T-helper 17 cell (primary cell): ENCODE measurements around the gene TMEM185B. TPM values are rescaled to one million over a fixed set of nuclear protein-coding genes. Genes with fewer than 3 reads are reported as not detected.
"Not testable (repeated sequence)": the region's sequence is repeated elsewhere in the genome, so short reads cannot be mapped to it uniquely, and the experiment has no call there.

Experiments
- ATAC-seq: fragments of 150-1000 bp; cut with Tn5 transposase; 2 replicates; pipeline ENCODE4 v1.10.0; 2021; ENCODE audit warnings: mild to moderate bottlenecking, moderate library complexity
- DNase-seq, 3 donors: peaks; one replicate each; pipeline versions ENCODE4 v3.0.0 to v3.0.0-alpha.2; 2020 to 2021
- H3K9me3 ChIP-seq: one replicate; pipeline ENCODE4 v1.7.0; 2013; ENCODE audit warnings: low read length, mild to moderate bottlenecking; ENCODE audit not compliant: control insufficient read depth, poor library complexity, severe bottlenecking
- H3K27ac Mint-ChIP-seq: one replicate; pipeline ENCODE4 v1.8.0; 2022; ENCODE audit warnings: mild to moderate bottlenecking, moderate library complexity, mixed read lengths
- H3K27me3 Mint-ChIP-seq: one replicate; pipeline ENCODE4 v1.8.0; 2022; ENCODE audit warnings: mixed read lengths
- H3K36me3 Mint-ChIP-seq: one replicate; pipeline ENCODE4 v1.8.0; 2022; ENCODE audit warnings: low read depth, mixed read lengths
- H3K4me1 Mint-ChIP-seq: one replicate; pipeline ENCODE4 v1.8.0; 2022; ENCODE audit warnings: mild to moderate bottlenecking, mixed read lengths
- H3K4me3 Mint-ChIP-seq: one replicate; pipeline ENCODE4 v1.8.0; 2022; ENCODE audit warnings: mild to moderate bottlenecking, moderate library complexity, mixed read lengths
- total RNA-seq, 4 donors: library from RNA in 2 of 4; stranded (reverse) in 2 of 4; gene quantifications; one replicate each; pipeline ENCODE4 v1.2.3 and lab custom pipeline; 2022 to 2026

TMEM185B gene
- total RNA-seq, 2 donors from 2014 or later, result 19.8 to 21.1 TPM

- H3K9me3 ChIP-seq, H3K27ac Mint-ChIP-seq, H3K27me3 Mint-ChIP-seq, H3K4me3 Mint-ChIP-seq, ATAC-seq, DNase-seq, H3K36me3 Mint-ChIP-seq: not testable (repeated sequence)
- H3K4me1 Mint-ChIP-seq, result peaks cover 18% of the 10 kb centered on the region
Observed at GRCh38 chr2:120235158-120235557, 12.0 kb upstream of the TMEM185B start.

DNA sequence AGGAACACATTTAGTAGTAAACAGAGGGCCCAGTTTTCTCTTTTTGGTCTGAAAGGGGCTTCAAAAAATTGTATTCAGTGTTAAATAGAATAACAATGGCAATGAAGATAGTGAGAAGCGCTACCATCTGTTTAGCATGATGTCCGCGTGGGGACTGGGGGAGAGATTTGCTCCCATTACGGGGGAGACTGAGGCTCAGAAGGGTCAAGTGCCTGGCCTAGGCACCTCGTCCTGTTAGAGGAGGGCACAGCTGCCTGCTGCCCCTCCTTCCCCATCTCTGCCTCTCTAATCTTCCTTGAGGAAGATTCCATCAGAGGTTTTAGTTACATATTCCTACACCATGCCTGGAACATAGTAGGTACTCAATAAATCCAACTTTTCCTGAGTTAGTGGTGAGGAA, 10.1 kb upstream of the TMEM185B start:
- H3K27ac Mint-ChIP-seq, result peak overlapping the region; percentile 98
- no peaks in the 10 kb centered on the region for H3K9me3 ChIP-seq
- peak overlapping the region; percentile 90 for H3K4me3 Mint-ChIP-seq
- H3K27me3 Mint-ChIP-seq, result peaks cover 5% of the 10 kb centered on the region
- ATAC-seq (no peak), DNase-seq (no peak)
- peaks cover 31% of the 10 kb centered on the region for H3K4me1 Mint-ChIP-seq
- H3K36me3 Mint-ChIP-seq, result peaks cover 2% of the 10 kb centered on the region

GRCh38 chr2:120231974-120232635, 8.9 kb upstream of the TMEM185B start:
- H3K9me3 ChIP-seq, result no peaks in the 10 kb centered on the region
- Mint-ChIP-seq H3K27ac (peak overlapping the region; percentile 98), H3K36me3 (peaks cover 2% of the 10 kb centered on the region), H3K27me3 (no peaks in the 10 kb centered on the region), H3K4me3 (peak overlapping the region; percentile 90), H3K4me1 (peaks cover 28% of the 10 kb centered on the region)
- peak; percentile 91 for ATAC-seq
- peak; percentile 20 to 39 (median 27) for DNase-seq

DNA sequence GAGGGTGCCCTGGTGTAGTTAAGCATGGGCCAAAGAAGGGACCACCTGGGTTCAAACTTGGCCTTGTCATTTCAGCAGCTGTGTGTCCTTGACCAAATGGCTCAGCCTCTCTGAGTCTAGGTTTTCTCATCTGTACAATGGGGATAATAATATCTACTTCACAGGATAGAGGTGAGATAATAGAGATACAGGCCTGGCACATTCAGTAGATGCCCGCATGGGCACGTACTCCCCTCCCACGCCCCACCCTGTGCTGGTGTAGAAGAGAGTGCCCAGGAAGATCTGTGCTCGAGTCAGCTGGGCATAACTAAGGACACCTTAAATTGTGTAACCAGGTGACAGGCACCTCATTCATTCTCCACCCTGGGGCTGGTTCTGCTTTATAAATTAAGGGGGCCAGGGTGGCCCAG, 8.4 kb upstream of the TMEM185B start:
- H3K9me3 ChIP-seq, result no peaks in the 10 kb centered on the region
- ATAC-seq (peak; percentile 37), DNase-seq (no peak)
- peak overlapping the region; percentile 90 for H3K4me3 Mint-ChIP-seq
- peak overlapping the region; percentile 98 for H3K27ac Mint-ChIP-seq
- H3K27me3 Mint-ChIP-seq, result no peaks in the 10 kb centered on the region
- peaks cover 28% of the 10 kb centered on the region for H3K4me1 Mint-ChIP-seq
- H3K36me3 Mint-ChIP-seq, result peaks cover 2% of the 10 kb centered on the region

DNA sequence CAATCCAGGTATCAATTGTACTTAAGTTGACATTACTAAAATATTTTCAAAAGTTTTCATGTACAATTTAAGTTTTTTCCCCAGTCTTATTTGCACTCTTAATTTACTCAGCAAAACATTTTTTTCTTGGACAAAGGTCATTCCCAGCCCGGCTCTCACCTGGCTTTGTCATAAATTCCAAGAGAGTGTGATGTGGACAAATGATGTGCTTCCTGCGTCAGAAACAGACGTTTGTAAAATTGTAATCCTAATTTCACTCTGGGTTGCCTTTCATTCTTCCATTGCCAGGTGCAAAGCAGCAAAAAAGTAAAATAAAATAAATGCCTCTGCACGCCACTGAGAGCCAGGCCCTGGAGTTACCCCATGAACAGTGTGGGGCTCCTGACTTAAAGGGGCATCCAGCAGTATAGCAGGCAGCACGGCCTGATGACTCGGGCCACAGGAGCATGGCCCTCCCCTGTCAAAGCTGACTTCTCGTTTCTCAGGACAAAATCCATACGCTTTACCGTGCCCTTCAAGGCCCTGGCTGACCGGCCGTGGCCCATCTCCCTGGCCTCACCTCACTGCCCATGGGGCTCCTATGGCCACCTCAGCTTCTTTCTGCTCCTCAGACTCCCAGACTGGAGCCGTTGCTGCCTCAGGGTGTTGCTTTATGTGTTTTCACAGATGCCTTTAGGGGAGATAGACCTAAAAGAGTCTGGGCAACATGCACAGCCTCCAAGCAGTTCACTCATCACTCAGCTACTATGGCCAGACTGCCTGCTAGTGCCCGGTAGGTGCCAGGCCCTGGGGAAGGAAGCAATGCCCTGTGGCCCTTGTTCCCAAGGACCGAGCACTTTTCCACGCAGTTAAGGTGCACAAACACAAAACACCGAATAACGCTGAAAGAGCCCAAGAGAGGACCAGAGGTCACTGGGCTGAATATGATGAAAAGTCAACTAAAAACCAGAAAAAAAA, 7.6 kb upstream of the TMEM185B start:
- peak overlapping the region; percentile 98 for H3K27ac Mint-ChIP-seq
- ATAC-seq (no peak), DNase-seq (no peak)
- H3K9me3 ChIP-seq, result no peaks in the 10 kb centered on the region
- H3K4me1 Mint-ChIP-seq, result peaks cover 28% of the 10 kb centered on the region
- peak overlapping the region; percentile 90 for H3K4me3 Mint-ChIP-seq
- peaks cover 2% of the 10 kb centered on the region for H3K36me3 Mint-ChIP-seq
- no peaks in the 10 kb centered on the region for H3K27me3 Mint-ChIP-seq

DNA sequence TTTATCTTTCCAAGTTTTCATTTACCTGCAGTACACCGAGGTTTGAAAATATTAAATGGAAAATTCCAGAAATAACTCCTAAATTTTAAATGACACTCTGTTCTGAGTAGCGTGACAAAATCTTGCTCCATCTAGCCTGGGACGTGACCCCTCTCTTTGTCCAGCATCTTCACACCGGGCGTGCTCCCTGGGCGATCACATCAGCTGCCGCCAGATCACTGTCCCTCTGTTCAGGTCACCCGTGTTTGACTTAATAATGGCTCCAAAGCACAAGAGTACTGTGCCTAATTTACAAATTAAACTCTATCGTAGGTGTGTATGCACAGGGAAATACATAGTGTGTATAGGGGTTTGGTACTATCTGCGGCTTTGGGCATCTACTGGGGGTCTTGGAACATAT, 6.1 kb upstream of the TMEM185B start:
- H3K9me3 ChIP-seq, result no peaks in the 10 kb centered on the region
- no peak for DNase-seq
- ATAC-seq, result no peak
- H3K27me3 Mint-ChIP-seq, result no peaks in the 10 kb centered on the region
- H3K36me3 Mint-ChIP-seq, result peaks cover 2% of the 10 kb centered on the region
- H3K4me1 Mint-ChIP-seq, result peaks cover 34% of the 10 kb centered on the region
- peak overlapping the region; percentile 81 for H3K27ac Mint-ChIP-seq
- no peak overlapping the region for H3K4me3 Mint-ChIP-seq

DNA sequence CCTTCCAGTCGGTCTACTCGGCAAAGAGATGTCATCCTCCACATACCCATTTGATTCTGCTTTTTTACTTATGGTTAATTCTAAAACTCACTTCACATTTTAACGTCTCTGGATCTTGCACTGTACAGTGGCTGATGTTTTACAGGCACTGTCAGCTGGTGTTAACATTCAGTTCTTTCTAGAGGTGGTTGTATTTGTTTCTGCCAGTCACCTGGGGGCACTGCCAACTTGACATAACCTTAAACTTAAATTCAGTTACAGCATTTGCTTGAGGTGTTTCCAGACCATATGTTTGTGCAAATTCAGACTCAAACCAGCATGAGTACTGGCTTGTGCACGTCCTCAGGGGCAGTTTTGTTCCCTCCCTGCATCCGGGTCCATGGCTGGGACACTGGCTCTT, 5.3 kb upstream of the TMEM185B start:
- Mint-ChIP-seq H3K4me3 (no peak overlapping the region), H3K27me3 (no peaks in the 10 kb centered on the region), H3K4me1 (peaks cover 38% of the 10 kb centered on the region), H3K36me3 (peaks cover 2% of the 10 kb centered on the region), H3K27ac (peak overlapping the region; percentile 81)
- ATAC-seq (no peak), DNase-seq (no peak)
- no peaks in the 10 kb centered on the region for H3K9me3 ChIP-seq

GRCh38 chr2:120227111-120227991, 4.2 kb upstream of the TMEM185B start:
- Mint-ChIP-seq H3K36me3 (no peaks in the 10 kb centered on the region), H3K4me3 (no peak overlapping the region), H3K27ac (peak overlapping the region; percentile 32), H3K27me3 (no peaks in the 10 kb centered on the region), H3K4me1 (peaks cover 36% of the 10 kb centered on the region)
- ATAC-seq (no peak), DNase-seq (no peak)
- no peaks in the 10 kb centered on the region for H3K9me3 ChIP-seq

DNA sequence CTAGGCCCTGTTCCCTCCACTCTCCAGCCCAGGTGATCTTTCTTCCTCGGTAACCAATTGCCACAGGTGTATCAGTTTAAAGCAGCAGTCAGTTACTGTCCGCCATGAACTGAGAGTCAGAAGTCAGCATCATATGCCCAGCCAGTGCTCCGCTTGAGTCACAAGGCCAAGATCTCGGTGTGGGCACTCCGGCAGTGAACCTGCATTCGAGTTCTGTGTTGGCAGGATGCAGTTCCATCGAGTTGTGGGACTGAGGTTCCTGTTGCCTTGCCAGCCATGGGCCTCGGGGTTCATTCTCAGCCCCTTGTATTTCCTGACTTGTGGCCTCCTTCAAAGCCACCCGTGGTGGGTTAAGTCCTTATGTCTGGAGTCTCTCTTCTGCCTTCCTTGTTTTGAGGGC, 3.1 kb upstream of the TMEM185B start:
- Mint-ChIP-seq H3K4me1 (peaks cover 37% of the 10 kb centered on the region), H3K27me3 (no peaks in the 10 kb centered on the region), H3K27ac (peak overlapping the region; percentile 32), H3K36me3 (no peaks in the 10 kb centered on the region), H3K4me3 (no peak overlapping the region)
- no peaks in the 10 kb centered on the region for H3K9me3 ChIP-seq
- ATAC-seq (no peak), DNase-seq (no peak)

DNA sequence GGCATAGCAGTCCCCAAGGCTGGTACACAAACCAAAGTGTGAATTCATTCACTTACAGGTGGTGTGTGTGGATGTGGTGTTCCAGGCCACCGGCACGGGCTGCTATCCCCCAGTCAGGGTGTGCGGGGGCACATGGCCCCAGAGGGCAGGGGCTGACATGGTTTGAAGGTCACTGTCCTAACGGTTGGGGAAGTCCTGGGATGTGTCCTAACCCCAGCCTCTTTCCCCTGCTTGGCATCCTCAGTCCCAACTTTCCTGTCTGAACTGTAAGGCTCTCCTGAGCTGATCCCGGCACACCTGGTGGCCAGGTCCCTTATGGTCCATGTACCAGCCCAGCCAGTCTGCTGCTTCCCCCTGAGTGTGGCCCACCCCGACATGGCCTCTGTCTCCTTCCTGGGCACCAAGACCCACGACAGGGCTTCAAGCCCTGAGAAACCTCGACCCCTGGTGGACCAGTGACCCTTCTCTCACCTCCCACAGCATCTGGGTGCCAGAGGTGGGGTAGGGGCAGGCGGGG, 2.4 kb upstream of the TMEM185B start:
- no peak overlapping the region for H3K4me3 Mint-ChIP-seq
- no peaks in the 10 kb centered on the region for H3K27me3 Mint-ChIP-seq
- H3K4me1 Mint-ChIP-seq, result peaks cover 35% of the 10 kb centered on the region
- DNase-seq, result no peak
- ATAC-seq, result no peak
- H3K9me3 ChIP-seq, result no peaks in the 10 kb centered on the region
- no peaks in the 10 kb centered on the region for H3K36me3 Mint-ChIP-seq
- no peak overlapping the region for H3K27ac Mint-ChIP-seq

DNA sequence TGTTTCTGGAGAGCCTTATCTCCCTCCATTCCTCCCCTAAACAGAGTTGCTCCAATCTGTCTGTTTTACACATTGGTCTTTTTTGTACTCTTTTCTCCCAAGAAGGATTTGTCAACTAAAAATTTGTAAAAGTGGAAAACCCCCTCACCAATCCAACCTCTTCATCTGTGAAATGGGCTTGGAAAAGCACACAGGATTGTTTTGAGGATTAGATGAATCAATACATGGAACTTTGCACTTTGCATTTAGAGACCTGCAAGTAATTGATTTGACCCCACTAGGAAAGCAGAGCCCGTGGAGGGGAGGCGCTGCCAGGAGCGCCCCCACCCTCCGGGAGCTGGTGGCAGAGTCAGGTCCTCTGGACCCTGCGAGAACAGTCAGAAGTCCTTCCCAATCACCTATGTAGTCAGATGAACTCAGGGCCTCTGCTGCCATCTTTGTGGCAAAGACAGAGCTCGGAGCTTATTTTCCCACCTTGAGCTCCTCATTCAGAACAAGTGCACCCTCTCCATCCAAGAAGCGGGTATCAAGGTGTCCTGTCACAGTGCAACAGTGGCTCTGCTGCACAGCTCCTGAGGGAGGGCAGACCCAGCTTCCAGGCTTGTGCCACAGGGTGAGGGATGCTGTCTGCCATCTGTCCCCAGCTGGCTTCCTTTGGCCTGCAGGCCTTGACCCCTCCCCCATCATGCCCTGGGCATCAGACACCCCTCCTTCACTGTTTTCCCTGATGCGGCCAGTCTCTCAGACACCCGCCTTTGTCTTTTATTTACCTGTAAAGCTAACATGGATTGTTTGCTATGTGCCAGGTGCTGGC, 1.7 kb upstream of the TMEM185B start:
- H3K9me3 ChIP-seq, result no peaks in the 10 kb centered on the region
- Mint-ChIP-seq H3K36me3 (no peaks in the 10 kb centered on the region), H3K27me3 (no peaks in the 10 kb centered on the region), H3K4me1 (peaks cover 38% of the 10 kb centered on the region), H3K27ac (peak overlapping the region; percentile 80), H3K4me3 (peak overlapping the region; percentile 87)
- DNase-seq, result no peak
- ATAC-seq, result no peak

GRCh38 chr2:120224256-120224655, 1.1 kb upstream of the TMEM185B start:
- H3K36me3 Mint-ChIP-seq, result no peaks in the 10 kb centered on the region
- H3K9me3 ChIP-seq, result no peaks in the 10 kb centered on the region
- DNase-seq (no peak), ATAC-seq (no peak)
- H3K27ac Mint-ChIP-seq, result peak overlapping the region; percentile 80
- H3K27me3 Mint-ChIP-seq, result no peaks in the 10 kb centered on the region
- peaks cover 38% of the 10 kb centered on the region for H3K4me1 Mint-ChIP-seq
- H3K4me3 Mint-ChIP-seq, result peak overlapping the region; percentile 87
